ENCODE measurements around the gene DCDC1. TPM values are rescaled to one million over a fixed set of nuclear protein-coding genes. Genes with fewer than 3 reads are reported as not detected.

DCDC1 gene
- total RNA-seq, 1 experiment from 2014 or later, result 2.2 TPM

GRCh38 chr11:31375879-31376278 is 6.3 kb upstream of the DCDC1 start:
- DNase-seq, result no peak
- Histone ChIP-seq H3K27ac (no peak overlapping the region), H3K36me3 (ENCODE audit: low read depth) (peaks cover 3% of the 10 kb centered on the region; the same call in 1 of the 2 replicates), H3K4me2 (no peak overlapping the region), H4K20me1 (ENCODE audit: insufficient read depth) (peaks cover 7% of the 10 kb centered on the region; the same call in 1 of the 2 replicates), H3K4me1 (replicated peaks; ENCODE audit: insufficient read depth) (peaks cover 6% of the 10 kb centered on the region), H2AFZ (no peak overlapping the region), H3K9me2 (ENCODE audit: insufficient read depth) (no peaks in the 10 kb centered on the region), H3K27me3 (ENCODE audit: insufficient read depth, low read depth) (no peaks in the 10 kb centered on the region), H3K4me3 (no peak overlapping the region), H3K9me3 (ENCODE audit: insufficient read depth, low read depth) (no peaks in the 10 kb centered on the region), H3F3A (ENCODE audit: insufficient read depth, low read depth) (no peaks in the 10 kb centered on the region; the same call in 1 of the 2 replicates), H3K79me2 (ENCODE audit: low read depth) (peaks cover 12% of the 10 kb centered on the region)
- intact Hi-C loops (cut with micrococcal nuclease; ENCODE audit: unreplicated experiment), result no loop called here
- ChIA-PET POLR2A (ENCODE audit: unreplicated experiment) (interaction anchor here (0.6 kb wide), 1 partner anchor 252 kb away, joined by 6 read pairs; no protein-coding TSS in a partner anchor), CTCF (interaction anchor here (0.6 kb wide), 1 partner anchor 271 kb away, joined by 3 read pairs; no protein-coding TSS in a partner anchor)
- no TSS peak for BruUV-seq (replicated peaks)
- TF ChIP-seq CTCF (conservative IDR thresholded peaks at IDR 0.05) (no peak), EZH2 (IDR thresholded peaks at IDR 0.05; ENCODE audit: low read depth) (no peak)

GRCh38 chr11:31366795-31367194 is 2.7 kb downstream of the DCDC1 start:
- intact Hi-C loops (cut with micrococcal nuclease; ENCODE audit: unreplicated experiment), result no loop called here
- TF ChIP-seq EZH2 (IDR thresholded peaks at IDR 0.05; ENCODE audit: low read depth) (no peak), CTCF (conservative IDR thresholded peaks at IDR 0.05) (no peak)
- no peaks in the 10 kb centered on the region for H3F3A ChIP-seq (ENCODE audit: insufficient read depth, low read depth)
- H3K27ac ChIP-seq, result no peak overlapping the region
- H3K79me2 ChIP-seq (ENCODE audit: low read depth), result peaks cover 17% of the 10 kb centered on the region
- H3K4me2 ChIP-seq, result no peak overlapping the region
- no peaks in the 10 kb centered on the region for H3K9me2 ChIP-seq (ENCODE audit: insufficient read depth)
- no peaks in the 10 kb centered on the region; the same call in 1 of the 2 replicates for H3K36me3 ChIP-seq (ENCODE audit: low read depth)
- no peaks in the 10 kb centered on the region for H3K27me3 ChIP-seq (ENCODE audit: insufficient read depth, low read depth)
- no peaks in the 10 kb centered on the region for H4K20me1 ChIP-seq (ENCODE audit: insufficient read depth)
- ChIA-PET CTCF (no interaction called here), POLR2A (ENCODE audit: unreplicated experiment) (interaction anchor here (0.6 kb wide), 1 partner anchor 125 kb away, joined by 9 read pairs; no protein-coding TSS in a partner anchor)
- no peaks in the 10 kb centered on the region for H3K9me3 ChIP-seq (ENCODE audit: insufficient read depth, low read depth)
- DNase-seq, result no peak
- peaks cover 16% of the 10 kb centered on the region for H3K4me1 ChIP-seq (replicated peaks; ENCODE audit: insufficient read depth)
- H3K4me3 ChIP-seq, result no peak overlapping the region
- BruUV-seq (replicated peaks), result no TSS peak
- no peak overlapping the region for H2AFZ ChIP-seq

GRCh38 chr11:31361743-31362142 is 7.8 kb downstream of the DCDC1 start:
- POLR2A ChIA-PET (ENCODE audit: unreplicated experiment), result no interaction called here
- no TSS peak for BruUV-seq (replicated peaks)
- H4K20me1 ChIP-seq (ENCODE audit: insufficient read depth), result no peaks in the 10 kb centered on the region
- no peaks in the 10 kb centered on the region for H3F3A ChIP-seq (ENCODE audit: insufficient read depth, low read depth)
- no peak overlapping the region for H3K4me3 ChIP-seq
- H3K36me3 ChIP-seq (ENCODE audit: low read depth), result no peaks in the 10 kb centered on the region
- no peak overlapping the region for H3K27ac ChIP-seq
- no peak for DNase-seq
- no peak overlapping the region for H2AFZ ChIP-seq
- H3K9me2 ChIP-seq (ENCODE audit: insufficient read depth), result no peaks in the 10 kb centered on the region
- no peaks in the 10 kb centered on the region for H3K79me2 ChIP-seq (ENCODE audit: low read depth)
- no peak for TF ChIP-seq EZH2 (IDR thresholded peaks at IDR 0.05; ENCODE audit: low read depth)
- no peak for TF ChIP-seq CTCF (conservative IDR thresholded peaks at IDR 0.05)
- intact Hi-C loops (cut with micrococcal nuclease; ENCODE audit: unreplicated experiment), result no loop called here
- no peak overlapping the region for H3K4me2 ChIP-seq
- CTCF ChIA-PET, result no interaction called here
- H3K27me3 ChIP-seq (ENCODE audit: insufficient read depth, low read depth), result no peaks in the 10 kb centered on the region
- H3K9me3 ChIP-seq (ENCODE audit: insufficient read depth, low read depth), result no peaks in the 10 kb centered on the region
- H3K4me1 ChIP-seq (replicated peaks; ENCODE audit: insufficient read depth), result no peaks in the 10 kb centered on the region
